ENCODE measurements around the gene ACCS.

Gene ACCS, protein sequence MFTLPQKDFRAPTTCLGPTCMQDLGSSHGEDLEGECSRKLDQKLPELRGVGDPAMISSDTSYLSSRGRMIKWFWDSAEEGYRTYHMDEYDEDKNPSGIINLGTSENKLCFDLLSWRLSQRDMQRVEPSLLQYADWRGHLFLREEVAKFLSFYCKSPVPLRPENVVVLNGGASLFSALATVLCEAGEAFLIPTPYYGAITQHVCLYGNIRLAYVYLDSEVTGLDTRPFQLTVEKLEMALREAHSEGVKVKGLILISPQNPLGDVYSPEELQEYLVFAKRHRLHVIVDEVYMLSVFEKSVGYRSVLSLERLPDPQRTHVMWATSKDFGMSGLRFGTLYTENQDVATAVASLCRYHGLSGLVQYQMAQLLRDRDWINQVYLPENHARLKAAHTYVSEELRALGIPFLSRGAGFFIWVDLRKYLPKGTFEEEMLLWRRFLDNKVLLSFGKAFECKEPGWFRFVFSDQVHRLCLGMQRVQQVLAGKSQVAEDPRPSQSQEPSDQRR

DNA sequence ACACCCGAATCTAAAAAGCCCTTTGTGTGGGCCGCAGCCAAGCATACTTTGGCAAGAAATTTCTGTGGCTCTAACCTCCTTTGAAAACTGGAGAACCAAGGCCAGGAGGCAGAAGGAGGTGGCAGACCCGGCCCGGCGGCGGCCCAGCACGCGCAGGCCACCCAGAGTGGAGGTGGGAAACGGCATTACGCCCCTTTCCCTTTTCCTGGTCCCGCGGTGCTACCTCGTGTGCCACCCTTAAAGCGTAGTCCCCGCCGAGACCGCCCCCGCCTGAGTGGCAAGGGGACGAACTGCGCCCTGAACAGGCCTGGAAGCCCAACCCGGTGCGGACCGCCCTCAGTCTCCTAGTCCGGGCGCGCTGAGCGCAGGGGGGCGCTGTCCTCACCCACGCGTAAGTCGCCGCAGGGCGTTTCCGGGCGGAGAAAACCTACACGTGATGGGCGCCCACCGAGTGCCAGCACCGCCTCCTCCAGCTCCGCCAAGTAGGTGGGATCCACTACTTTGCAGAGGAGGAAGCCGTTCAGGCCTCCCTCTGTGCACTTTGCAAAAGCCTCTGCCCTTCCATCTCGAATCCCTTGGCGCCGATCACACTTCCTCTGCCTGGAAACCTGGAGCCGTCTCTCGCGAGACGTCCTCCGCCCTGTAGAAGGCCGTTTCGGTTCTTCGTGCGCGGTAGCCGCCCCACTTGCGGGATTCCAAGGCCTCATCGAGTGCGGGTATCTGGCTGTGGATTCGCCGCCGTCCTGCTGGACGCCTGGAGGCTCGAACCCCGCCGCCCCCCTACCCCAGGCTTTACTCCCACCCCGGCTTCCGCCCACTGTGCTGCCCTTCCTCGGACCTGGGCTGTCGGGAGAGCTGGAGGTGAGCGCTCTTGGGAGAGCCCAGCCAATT, at the start of gene ACCS:
Gene ACCS (plus strand): TSS at position 430 of the 891 bp plus-strand sequence. CDS start 1,358 bp downstream, outside the sequence.
- DNase-seq, result peak; percentile 85

DNA sequence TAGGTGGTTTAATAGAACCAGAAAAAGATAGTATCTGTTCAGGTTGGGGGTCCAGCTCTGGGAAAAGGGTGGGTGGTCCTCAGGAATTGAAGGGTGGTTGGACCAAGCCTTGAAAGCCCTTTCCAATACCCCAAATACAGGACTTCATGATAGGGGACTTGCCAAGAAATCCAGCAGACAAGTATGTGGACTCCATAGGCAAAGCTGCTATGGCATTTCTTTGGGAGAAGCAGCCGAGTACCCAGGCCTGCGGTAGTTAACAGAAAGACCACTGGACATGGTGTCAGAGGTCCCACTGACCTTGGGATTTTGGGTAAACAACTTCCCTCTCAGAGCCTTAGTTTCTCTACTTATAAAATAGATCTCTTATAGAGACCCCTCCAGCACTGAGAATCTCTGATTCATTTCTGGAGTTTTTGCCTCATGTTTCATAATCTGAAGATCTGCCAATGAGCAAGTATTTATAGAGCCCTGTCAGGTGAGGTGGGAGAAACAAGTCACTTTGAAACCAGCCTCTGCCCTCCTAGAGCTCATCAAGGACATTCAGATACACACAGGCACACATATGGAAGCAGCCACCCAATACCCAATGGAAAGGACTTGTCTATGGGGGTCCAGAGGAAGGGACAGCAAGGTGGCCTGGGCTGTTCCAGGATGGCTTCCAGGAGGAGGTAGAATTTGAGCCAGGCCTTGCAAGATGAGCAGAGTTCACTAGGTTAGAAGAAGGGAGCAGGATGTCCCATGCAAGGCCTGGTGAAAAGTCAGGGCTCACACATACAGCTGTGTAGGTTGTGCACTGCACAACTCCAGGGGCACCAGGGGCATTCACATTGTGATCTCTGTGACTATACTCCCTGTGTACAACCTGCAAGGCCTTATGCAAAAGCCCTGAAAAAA, 49.3 kb upstream of the ACCS start:
- no peak for DNase-seq

DNA sequence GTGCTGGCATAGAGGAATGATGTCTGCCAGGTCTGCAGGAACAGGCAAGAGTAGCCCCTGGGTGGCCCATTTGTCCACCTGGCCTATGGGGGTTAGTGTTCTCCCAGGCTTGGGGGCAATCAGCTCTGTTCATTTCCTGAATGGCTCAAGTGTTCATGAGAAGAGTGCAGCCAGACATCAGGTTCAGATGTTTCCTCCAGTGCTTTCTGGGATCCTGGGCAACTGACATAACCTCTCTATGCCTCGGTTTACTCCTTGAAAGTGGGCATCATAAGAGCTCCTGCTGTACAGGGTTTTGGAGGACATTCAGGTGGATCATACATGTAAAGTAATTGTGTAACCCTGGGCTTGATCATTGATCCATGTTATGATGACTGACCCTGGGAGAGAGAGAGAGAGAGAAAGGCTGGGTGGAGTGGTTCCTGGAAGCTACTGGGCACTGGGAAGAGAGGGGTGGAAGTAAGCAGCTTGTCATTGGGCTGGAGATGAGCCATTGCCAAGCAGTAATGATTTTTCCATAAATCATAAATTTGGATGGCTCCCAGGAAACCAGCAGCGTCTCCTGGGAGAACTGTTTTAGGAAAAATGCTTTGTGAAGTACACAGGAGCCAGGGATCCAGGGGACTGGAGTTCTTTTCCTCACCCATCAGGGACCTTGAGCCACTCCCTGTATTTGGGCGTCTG, 48.5 kb upstream of the ACCS start:
- DNase-seq, result no peak

DNA sequence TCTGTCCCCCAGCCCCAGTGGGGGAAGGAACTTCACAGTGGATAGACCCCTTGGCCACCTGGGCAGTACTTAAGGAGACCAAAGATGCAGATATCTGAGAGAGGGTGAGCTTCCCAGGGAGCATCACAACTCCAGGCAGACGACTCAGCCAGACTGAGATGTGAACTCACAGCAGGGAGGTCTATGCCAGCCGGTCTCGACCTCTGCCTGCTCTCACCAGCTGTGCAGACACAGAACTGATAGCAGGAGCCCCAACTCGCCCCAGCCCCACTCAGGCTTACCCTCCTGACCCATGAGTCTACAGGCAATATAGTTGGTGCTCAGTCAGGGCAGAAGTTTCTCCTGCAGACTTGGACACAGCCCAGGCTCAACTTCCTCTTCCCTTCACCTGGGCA, 47.9 kb upstream of the ACCS start:
- no peak for DNase-seq

DNA sequence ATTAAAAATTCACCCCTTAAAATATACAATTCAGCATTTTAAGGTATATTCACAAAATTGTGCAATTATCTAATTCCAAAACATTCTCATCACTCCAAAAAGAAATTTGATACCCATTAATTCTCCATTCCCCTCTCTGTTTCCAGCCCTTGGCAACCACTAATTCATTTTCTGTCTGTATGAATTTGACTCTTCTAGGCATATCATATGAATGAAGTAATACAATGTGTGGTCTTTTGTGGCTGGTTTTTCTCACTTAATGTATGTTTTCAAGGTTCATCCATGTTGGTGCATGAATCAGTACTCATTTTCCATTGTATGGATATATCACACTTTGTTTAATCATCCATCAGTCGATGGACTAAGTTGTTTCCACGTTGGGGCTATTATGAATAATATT, 47.2 kb upstream of the ACCS start:
- DNase-seq, result no peak

DNA sequence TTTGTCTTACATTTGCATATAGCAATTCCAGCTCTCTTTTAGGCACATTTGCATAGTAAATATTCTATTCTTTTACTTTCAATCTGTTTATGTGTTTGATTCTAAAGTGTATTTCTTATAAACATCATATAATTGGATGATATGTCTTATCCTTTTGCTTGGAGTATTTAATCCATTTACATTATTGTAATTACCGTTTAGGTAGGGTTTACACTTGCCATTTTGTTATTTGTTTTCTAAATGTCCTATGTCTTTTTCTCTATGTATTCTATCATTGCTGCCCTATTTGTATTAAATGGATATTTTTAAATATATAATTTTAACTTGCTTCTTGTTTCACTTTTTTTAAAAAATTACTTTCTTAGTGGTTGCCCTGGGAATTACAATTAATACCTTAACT, 41.1 kb upstream of the ACCS start:
- DNase-seq, result no peak

DNA sequence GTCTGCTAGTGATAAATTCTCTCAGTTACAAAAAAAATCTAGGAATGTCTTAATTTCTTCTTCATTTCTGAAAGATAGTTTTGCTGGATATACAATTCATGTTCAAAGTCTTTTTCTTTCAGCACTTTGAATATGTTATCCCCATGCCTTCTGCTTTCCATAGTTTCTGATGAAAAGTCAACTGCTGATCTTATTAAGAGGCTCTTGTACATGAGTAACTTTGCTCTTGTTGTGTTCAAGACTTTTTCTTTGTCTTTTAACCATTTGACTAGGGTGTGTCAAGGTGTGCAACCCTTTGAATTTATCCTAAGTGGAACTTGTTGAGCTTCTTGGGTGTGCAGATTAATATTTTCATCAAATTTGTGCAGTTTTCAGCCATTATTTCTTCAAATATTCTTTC, 40.3 kb upstream of the ACCS start:
- DNase-seq, result no peak

DNA sequence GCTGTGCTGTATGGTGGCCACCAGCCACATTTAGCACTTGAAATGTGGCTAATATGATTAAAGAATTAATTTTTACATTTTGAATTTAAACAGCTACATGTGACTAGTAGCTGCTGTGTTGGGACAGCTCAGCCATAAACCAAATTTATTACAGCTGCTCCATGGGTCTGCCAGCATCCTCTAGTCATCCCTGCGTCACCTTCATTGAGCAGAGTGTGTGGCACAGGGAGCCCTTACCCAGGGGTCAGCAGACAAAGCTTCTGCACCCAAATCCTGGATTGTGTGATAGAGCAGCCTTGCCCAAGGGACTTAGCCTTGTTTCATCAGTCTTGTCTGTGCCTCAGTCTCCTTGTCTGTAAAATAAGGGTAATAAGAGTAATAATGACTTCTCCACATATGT, 37.7 kb upstream of the ACCS start:
- no peak for DNase-seq

DNA sequence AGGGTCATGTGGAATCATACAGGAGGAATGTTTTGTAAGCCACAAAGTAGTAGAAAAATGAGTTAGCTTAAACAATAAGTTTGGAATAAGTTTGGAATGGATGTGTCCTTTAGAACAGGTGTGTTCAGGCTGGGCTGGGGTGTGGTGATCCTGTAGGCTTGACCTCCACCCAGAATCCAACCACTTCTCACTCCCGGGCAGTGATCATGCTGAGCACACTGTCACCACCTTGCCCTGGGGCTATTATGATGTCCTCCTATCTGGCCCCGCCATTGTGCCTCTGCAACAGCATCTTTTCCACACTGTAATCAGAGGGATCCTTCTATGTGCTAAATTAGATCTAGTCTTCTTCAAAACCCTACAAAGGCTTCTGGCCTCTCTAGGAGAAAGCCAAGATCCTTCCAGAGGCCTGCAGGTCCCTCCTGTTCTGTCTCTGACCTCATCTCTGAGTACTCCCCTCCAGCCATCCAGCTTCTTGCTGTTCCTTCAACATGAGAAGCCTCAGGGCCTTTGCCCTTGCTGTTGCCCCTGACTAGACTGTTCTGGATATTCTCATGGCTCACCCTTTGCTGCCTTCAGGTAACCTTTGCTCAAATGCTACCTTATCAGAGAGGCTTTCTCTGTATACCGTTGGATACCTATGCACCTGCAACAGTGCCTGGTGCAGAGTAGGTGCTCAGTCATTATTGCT, 37.1 kb upstream of the ACCS start:
- DNase-seq, result no peak

DNA sequence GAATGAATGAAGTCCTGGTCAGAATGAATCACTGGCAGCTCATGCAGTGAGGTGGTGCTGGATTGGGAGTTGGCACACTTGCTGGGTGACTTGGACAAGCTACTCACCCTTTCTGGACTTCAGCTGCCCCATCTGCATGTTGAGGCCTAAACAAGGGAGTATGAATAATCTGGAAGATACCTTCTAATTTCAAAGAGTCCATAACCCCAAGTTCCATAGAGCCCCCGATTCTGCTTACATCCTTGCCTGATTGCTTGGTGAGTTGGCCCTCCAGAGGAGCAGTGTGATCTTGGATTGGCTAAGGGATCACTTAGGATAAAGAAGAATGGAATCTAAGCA, 36.6 kb upstream of the ACCS start:
- no peak for DNase-seq

DNA sequence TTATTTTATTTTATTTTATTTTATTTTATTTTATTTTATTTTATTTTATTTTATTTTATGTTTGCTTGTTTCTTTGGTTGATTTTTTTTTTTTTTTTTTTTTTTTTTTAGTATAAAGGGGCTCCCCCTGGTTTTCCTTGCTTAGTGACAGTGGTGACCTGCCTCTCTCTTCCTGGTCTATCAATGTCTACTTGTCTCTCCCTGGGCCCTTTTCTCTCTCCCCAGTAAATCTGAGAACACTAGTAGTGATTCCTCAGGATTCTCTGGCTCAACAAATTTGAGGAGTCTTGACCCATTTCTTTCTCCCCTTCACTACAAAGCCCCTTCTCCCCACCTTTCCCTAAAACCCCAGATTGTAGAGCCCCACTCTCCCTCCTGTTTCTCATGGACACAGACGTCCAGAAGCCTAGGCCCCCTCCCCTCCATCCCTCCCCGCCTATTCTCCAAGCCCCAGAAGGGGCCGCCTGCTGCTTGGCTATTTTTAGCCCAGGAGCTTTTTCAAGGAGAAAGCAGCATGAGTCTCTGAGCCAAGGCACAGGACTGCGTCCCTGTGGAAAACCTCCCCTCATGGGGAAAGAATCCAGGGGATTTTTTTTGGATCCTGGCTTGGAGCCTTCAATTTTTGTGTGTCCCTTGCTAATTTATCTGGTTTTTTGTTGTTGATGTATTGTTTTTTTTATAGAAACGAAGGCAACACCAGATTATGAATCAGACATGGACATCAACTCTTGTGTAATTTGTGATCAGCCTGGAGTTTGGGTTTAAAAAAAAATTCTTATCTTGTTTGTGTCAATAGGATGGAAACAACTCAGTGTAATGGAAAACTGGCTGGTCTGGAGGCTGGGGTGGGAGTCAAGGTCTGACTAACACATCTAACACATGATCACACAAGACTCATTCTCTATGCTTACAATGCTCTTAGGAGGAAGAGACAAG, 35.8 kb upstream of the ACCS start:
- peak; percentile 26 for DNase-seq

DNA sequence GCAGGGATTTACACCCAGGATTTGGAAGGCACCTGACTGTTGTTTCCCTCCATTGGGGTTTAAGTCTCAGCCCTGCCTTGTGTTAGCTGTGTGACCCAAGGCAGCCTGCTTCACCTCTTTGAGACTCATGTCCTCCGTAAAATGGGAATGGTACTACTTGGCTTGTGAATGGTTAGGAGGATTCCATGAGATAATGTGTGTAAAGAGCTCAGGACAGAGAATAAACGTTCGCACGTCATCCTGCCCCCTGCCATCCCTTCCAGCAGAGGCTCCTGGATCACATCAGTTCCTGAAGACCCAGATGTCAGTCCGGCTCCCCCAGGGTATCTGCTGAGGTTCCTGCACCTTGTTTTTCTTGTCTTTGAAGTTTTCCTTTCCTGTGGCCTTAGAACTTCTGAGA, 35.1 kb upstream of the ACCS start:
- DNase-seq, result no peak

DNA sequence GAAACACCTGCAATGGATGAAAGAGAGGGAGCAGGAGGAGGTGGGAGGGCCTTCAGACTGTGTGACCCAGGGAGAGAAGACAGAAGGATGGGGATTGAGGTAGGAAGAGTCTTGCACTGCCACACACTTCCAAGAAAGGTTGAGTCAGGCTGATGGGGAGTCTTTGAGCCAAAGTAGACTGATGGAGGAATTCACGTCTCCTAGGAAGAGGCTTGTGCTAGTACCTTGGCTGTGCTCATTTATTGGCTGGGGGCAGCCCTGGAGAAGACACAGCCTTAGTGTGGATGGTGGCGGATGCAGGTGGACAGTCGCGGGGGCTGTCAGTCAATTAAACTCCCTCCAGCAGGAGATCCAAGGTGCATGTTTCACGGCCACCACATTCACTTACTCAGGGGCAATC, 34.5 kb upstream of the ACCS start:
- no peak for DNase-seq

DNA sequence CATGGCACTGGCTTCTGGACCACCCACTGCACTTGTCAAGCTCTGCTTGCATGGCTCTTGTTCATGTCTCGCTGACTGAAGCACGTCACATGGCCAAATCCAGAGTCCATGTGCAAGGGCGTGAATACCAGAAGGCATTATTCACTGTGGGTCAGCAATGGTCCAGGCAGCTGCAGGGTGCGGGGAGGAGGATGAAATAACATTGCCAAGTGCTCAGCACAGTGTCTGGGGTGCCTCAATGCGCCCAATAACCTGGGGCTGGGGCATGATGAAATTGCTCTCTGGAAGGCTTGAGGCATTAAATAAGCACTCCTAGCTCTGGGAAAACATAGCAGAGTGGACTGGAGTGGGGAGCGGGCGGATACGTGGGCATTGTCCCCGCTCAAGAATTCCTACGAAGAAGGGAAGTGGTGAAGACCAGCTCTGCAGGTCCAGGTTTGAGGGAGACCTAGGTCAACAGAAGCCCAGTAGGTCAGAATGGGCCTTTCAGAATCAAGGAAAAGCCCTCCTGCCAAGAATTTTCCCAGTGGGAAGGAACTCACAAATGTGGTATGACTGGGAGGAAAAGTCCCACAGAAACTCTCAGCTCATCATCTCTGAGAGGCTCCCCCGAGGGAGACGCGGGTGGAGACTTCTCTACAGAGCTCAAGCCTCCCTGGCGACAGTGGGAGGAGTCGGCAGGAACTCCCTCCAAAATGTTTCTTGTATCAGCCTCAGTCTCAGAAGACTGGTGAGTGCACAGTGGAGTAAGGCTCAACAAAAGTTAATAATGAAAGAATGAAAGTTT, 33.6 kb upstream of the ACCS start:
- DNase-seq, result peak; percentile 26

DNA sequence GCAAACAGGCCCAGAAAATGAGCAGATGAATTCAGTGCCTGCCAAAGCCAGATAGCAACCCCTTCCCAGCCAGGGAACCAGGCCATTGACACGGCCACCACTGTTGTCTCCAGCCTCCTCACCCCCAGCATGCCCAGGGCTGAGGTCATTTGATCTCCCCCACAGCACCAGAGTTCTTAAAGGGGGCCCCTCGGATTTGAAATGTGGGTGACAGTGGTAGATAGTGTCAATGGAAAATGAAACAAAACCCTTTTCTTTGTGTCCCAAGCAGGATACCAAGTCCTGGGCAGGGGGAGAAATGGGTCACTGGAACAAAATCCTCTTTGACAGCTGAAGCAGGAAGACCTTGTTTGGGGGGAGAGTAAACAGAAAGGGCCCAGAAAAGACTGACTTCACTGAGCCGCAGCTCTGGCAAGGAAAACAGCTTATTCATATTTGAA, 32.6 kb upstream of the ACCS start:
- DNase-seq, result peak; percentile 86

DNA sequence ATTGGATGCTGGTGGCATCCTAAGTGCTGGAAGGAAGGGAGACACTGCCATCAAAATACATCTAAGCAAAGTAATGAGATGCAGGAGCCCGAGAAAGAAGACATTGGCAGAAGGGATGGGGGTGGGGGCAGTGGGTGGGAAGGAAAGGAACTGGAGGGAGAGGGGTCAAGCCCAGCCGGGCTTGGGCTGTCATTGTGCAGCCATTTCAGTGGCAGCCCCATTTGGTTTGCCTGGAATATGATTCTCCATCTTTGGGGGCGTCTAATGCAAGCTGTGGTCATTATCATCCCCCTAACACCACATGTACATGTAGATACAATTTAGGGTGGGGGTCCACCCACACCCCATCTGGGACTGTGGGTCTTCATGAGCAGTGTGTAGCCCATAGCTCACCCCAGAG, 32.2 kb upstream of the ACCS start:
- DNase-seq, result no peak

DNA sequence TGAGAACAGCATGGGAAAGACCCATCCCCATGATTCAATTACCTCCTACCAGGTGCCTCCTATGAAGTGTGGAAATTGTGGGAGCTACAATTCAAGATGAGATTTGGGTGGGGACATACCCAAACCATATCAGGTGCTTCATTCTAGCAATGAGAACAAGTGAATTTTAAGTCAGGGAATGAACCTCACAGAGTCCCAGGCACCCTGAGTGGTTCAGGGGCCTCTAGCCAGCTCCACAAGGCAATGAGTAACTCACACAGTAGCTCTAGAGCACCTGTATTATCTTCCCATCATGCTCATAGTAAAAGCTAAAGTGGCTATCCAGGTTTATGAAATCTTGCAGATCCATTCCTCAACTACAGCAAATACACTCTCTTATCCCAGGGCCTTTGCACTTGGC, 31.4 kb upstream of the ACCS start:
- no peak for DNase-seq

DNA sequence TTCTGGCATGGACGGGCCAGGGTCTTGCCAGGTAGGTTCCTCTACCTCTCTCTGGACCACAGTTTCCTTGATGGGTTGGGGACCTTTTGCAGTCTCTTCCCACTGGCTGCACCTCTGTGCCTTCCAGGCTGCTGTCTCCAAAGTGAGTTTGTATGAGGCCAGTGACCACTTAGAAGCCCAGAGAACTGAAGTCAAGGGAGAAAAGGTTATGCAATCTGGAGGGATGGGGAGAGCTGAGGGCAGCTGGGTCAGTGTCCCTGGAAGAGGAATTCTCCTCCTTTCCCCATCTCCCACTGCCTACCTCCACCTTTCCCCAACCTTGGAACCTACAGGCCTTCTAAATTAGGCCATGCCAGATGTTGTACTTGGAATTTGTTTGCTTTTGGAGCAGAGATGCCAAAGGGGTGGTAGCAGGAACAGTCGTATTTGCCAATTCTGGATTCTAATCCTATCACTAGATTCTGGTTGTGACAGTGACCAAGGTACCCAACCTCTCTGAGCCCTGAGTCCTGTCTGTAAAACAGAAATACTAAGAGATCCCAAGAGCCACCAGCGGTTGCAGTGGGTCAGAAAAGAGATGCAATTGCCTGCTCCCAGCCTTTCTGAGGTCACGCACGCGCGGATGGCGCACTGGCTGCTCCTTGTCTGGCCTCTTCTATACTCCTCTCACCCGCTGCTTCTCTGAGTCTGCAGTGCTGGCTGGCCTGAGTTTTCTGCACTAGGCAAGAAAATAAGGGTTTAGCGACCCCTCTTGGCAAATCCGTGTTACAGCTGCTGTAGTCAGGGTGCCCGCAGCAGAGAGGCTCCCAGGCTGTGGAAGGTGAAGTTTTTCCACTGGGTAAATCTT, 29.0 kb upstream of the ACCS start:
- DNase-seq, result peak; percentile 88

DNA sequence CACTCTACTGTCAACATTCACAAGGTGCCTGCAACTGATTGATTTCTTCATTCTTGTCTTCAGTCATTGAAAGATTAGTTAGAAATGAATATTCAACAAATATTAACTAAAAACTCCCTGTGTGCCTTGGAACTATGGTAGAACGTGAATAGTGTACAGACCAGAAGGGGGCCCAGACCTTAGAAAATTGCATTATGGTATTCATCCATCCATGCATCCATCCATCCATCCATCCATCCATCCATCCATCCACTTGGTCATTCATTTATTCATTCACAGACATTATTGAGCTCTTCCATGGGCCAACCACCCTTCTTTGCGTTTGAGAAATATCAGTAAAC, 28.4 kb upstream of the ACCS start:
- DNase-seq, result no peak

Measured in midbrain (tissue), 1 donor.